C4-2B (cell line): ENCODE data around the gene PRKCA.

Experiments
- ZFX ChIP-seq: fragments of 450-650 bp; IDR thresholded peaks from 2 replicates; pipeline ENCODE4 v1.6.1; 2017
- TF ChIP-seq, protein P1 (sequence below): fragments of 450-650 bp; conservative IDR thresholded peaks from 2 replicates; pipeline ENCODE4 v1.5.1; 2017; ENCODE audit warnings: mild to moderate bottlenecking

DNA sequence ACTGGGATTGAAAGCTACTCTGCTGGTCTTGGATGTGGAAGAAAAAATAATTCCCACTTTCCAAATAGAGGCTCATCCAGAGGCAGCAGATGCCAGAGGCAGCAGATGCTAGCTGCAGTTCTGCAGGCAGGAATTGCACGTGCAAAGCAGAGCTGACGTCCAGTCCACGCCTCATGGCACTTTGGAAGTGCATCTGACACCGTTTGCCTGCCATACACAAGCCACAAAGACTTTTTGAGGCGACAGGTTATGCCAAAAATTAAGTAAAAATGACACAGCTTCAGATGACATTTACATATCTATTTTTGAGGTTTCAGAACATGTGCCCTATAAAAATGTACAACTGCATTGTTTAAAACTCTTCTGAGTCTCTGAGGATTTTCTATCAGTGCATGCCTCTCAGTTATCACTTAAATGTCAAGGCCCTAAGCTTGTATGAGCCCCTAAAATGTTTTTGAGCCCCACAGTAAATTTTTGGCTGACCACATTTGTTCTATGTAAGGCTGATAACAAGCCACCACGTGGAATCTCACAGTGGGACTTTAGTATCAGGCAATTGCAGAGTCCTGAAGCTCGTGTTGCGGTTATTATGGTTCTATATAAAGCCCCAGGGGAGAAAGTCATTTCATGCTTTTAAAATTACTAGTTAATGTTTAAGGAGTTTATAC lies 239.2 kb downstream of the PRKCA start:
- TF ChIP-seq, protein P1, sequence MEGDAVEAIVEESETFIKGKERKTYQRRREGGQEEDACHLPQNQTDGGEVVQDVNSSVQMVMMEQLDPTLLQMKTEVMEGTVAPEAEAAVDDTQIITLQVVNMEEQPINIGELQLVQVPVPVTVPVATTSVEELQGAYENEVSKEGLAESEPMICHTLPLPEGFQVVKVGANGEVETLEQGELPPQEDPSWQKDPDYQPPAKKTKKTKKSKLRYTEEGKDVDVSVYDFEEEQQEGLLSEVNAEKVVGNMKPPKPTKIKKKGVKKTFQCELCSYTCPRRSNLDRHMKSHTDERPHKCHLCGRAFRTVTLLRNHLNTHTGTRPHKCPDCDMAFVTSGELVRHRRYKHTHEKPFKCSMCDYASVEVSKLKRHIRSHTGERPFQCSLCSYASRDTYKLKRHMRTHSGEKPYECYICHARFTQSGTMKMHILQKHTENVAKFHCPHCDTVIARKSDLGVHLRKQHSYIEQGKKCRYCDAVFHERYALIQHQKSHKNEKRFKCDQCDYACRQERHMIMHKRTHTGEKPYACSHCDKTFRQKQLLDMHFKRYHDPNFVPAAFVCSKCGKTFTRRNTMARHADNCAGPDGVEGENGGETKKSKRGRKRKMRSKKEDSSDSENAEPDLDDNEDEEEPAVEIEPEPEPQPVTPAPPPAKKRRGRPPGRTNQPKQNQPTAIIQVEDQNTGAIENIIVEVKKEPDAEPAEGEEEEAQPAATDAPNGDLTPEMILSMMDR, result no peak
- TF ChIP-seq ZFX, result no peak
